Small intestine (tissue), 7 donors: ENCODE results near the gene LYPD8. TPM values are rescaled to one million over a fixed set of nuclear protein-coding genes. Genes with fewer than 3 reads are reported as not detected.

Experiments
- DNase-seq, 2 donors: peaks; one replicate each; pipeline versions ENCODE4 v3.0.0 to v3.0.0-alpha.2; 2013
- FAIRE-seq: peaks from 2 replicates; lab custom pipeline; 2012; peaks lifted over from hg19 to GRCh38; lab: Jason Lieb, UNC
- H3K27ac ChIP-seq, 3 donors: one replicate each; pipeline ENCODE4 v1.5.1; 2013; ENCODE audit warnings: low read length in 2 of 3, mild to moderate bottlenecking in 2 of 3, control low read depth in 1 of 3, inconsistent platforms in 1 of 3, low read depth in 1 of 3, moderate library complexity in 1 of 3
- H3K27me3 ChIP-seq, 3 donors: one replicate each; pipeline ENCODE4 v1.6.1; 2013; ENCODE audit warnings: low read length in 3 of 3, inconsistent platforms in 1 of 3; ENCODE audit not compliant: control insufficient read depth in 3 of 3, insufficient read depth in 3 of 3
- H3K36me3 ChIP-seq, 3 donors: one replicate each; pipeline ENCODE4 v1.6.1; 2013; ENCODE audit warnings: low read length in 3 of 3, inconsistent platforms in 1 of 3, low read depth in 1 of 3, mild to moderate bottlenecking in 1 of 3, moderate library complexity in 1 of 3; ENCODE audit not compliant: control insufficient read depth in 3 of 3, insufficient read depth in 2 of 3
- H3K4me1 ChIP-seq, 3 donors: one replicate each; pipeline ENCODE4 v1.6.1; 2013; ENCODE audit warnings: low read length in 2 of 3, inconsistent platforms in 1 of 3, low read depth in 1 of 3, mild to moderate bottlenecking in 1 of 3, moderate library complexity in 1 of 3; ENCODE audit not compliant: control insufficient read depth in 3 of 3, insufficient read depth in 2 of 3
- H3K4me3 ChIP-seq, 3 donors: one replicate each; pipeline ENCODE4 v1.5.1; 2013; ENCODE audit warnings: low read length in 3 of 3, control low read depth in 1 of 3, inconsistent platforms in 1 of 3, low read depth in 1 of 3, mild to moderate bottlenecking in 1 of 3, moderate library complexity in 1 of 3
- H3K9me3 ChIP-seq, 2 donors: one replicate each; pipeline ENCODE4 v1.6.1; 2013; ENCODE audit warnings: low read depth in 1 of 2, low read length in 1 of 2; ENCODE audit not compliant: control insufficient read depth in 2 of 2, insufficient read depth in 1 of 2
- WGBS, 3 donors: extraction: QIAGEN DNeasy Blood & Tissue Kit; methylation state at CpG; one replicate each; pipeline ENCODE4 v1.1.7; 2013; 5-methylcytosine and 5-hydroxymethylcytosine counted together
- polyA plus RNA-seq, 4 donors: library from polyadenylated mRNA; stranded (reverse) in 3 of 4; unstranded in 1 of 4; fragments of 200-250 nt in 3 of 4; fragments of 120-200 nt in 1 of 4; gene quantifications; one replicate each; pipeline versions ENCODE4 v1.2.1 to v1.2.3, GENCODE V29; 2013
- donor health status: healthy with polysubstance abuse.
- donor health status: control.
- donor health status: control.
- donor health status: Bipolar disorder and iron deficiency.
- donor health status: healthy.

Gene LYPD8
- polyA plus RNA-seq, 4 donors: 0.81 to 3.4 (median 2.4) TPM; not detected in 1

- DNase-seq (no peak), FAIRE-seq (no peak)
- H3K36me3 ChIP-seq: no peaks in the 10 kb centered on the region
- H3K4me1 ChIP-seq: no peaks in the 10 kb centered on the region
- H3K27ac ChIP-seq: no peak overlapping the region
- H3K9me3 ChIP-seq: peaks cover 0 to 23% of the 10 kb centered on the region in 2 donors
- H3K27me3 ChIP-seq: no peaks in the 10 kb centered on the region
- WGBS, 3 donors: 81 to 87% (median 82%) methylated on average over 4 of the region's 4 CpGs
- no peak overlapping the region for H3K4me3 ChIP-seq
Measured at GRCh38 chr1:248710305-248710900, 45.2 kb downstream of the LYPD8 start.

GRCh38 chr1:248704606-248705005 is 51.0 kb downstream of the LYPD8 start:
- Histone ChIP-seq H3K27me3 (no peaks in the 10 kb centered on the region), H3K27ac (peak overlapping the region in 2 of 3 donors; percentile 9 to 39), H3K36me3 (no peaks in the 10 kb centered on the region), H3K4me3 (no peak overlapping the region), H3K9me3 (peaks cover 0 to 16% of the 10 kb centered on the region in 2 donors), H3K4me1 (peaks cover 0 to 2% (median 0%) of the 10 kb centered on the region in 3 donors)
- no peak for FAIRE-seq
- WGBS, 3 donors: 14 to 58% (median 25%) methylated on average over 2 of the region's 2 CpGs
- peak; percentile 60 to 93 for DNase-seq

- DNase-seq (peak in 1 of 2 donors; percentile 25), FAIRE-seq (no peak)
- Histone ChIP-seq H3K9me3 (peaks cover 0 to 16% of the 10 kb centered on the region in 2 donors), H3K27ac (no peak overlapping the region), H3K4me3 (no peak overlapping the region), H3K4me1 (peaks cover 0 to 2% (median 0%) of the 10 kb centered on the region in 3 donors), H3K27me3 (no peaks in the 10 kb centered on the region), H3K36me3 (no peaks in the 10 kb centered on the region)
- 30 to 55% (median 41%) methylated on average over 2 of the region's 2 CpGs for WGBS, 3 donors
Measured at GRCh38 chr1:248703674-248704073, 51.9 kb downstream of the LYPD8 start.

- Histone ChIP-seq H3K36me3 (no peaks in the 10 kb centered on the region), H3K4me3 (no peak within 1 kb of the TSS), H3K27ac (no peak within 1 kb of the TSS), H3K4me1 (peaks cover 0 to 2% (median 0%) of the 10 kb centered on the region in 3 donors), H3K9me3 (peaks cover 0 to 16% of the 10 kb centered on the region in 2 donors), H3K27me3 (no peaks in the 10 kb centered on the region)
- DNase-seq (no peak), FAIRE-seq (no peak)
- WGBS, 3 donors: 65 to 82% (median 71%) methylated on average over 1 of the region's 1 CpG
Measured at GRCh38 chr1:248702714-248703113, 52.8 kb downstream of the LYPD8 start, which contains the start of gene OR14I1. OR14I1 (minus strand) TSS chr1:248702766.

GRCh38 chr1:248699099-248699498 is 56.5 kb downstream of the LYPD8 start:
- 60 to 71% (median 67%) methylated on average over 1 of the region's 1 CpG for WGBS, 3 donors
- no peak for FAIRE-seq

GRCh38 chr1:248697907-248698306 is 57.7 kb downstream of the LYPD8 start:
- no peak overlapping the region for H3K4me3 ChIP-seq
- H3K9me3 ChIP-seq: no peaks in the 10 kb centered on the region
- WGBS, 3 donors: 57 to 74% (median 66%) methylated on average over 6 of the region's 6 CpGs
- H3K27ac ChIP-seq: no peak overlapping the region
- DNase-seq (peak in 1 of 2 donors; percentile 33), FAIRE-seq (no peak)
- peaks cover 0 to 5% (median 0%) of the 10 kb centered on the region in 3 donors for H3K4me1 ChIP-seq
- no peaks in the 10 kb centered on the region for H3K36me3 ChIP-seq
- peaks cover 0 to 2% (median 0%) of the 10 kb centered on the region in 3 donors for H3K27me3 ChIP-seq

More at GRCh38 chr1:248699099-248699498, 56.5 kb downstream of the LYPD8 start:
- Histone ChIP-seq H3K9me3 (no peaks in the 10 kb centered on the region), H3K4me3 (no peak overlapping the region), H3K36me3 (no peaks in the 10 kb centered on the region), H3K4me1 (peaks cover 0 to 3% (median 0%) of the 10 kb centered on the region in 3 donors), H3K27me3 (no peaks in the 10 kb centered on the region), H3K27ac (no peak overlapping the region)
- DNase-seq: no peak

GRCh38 chr1:248696774-248697173 is 58.8 kb downstream of the LYPD8 start:
- H3K27me3 ChIP-seq: peaks cover 0 to 4% (median 0%) of the 10 kb centered on the region in 3 donors
- H3K36me3 ChIP-seq: no peaks in the 10 kb centered on the region
- no peak overlapping the region for H3K4me3 ChIP-seq
- H3K4me1 ChIP-seq: peaks cover 0 to 5% (median 0%) of the 10 kb centered on the region in 3 donors
- H3K27ac ChIP-seq: no peak overlapping the region
- WGBS, 3 donors: 84 to 93% (median 90%) methylated on average over 3 of the region's 3 CpGs
- peaks cover 1 to 6% of the 10 kb centered on the region in 2 donors for H3K9me3 ChIP-seq
- DNase-seq (no peak), FAIRE-seq (no peak)

- Histone ChIP-seq H3K4me1 (peaks cover 0 to 5% (median 0%) of the 10 kb centered on the region in 3 donors), H3K36me3 (no peaks in the 10 kb centered on the region), H3K27me3 (peaks cover 0 to 4% (median 0%) of the 10 kb centered on the region in 3 donors), H3K27ac (no peak overlapping the region), H3K4me3 (no peak overlapping the region), H3K9me3 (peaks cover 1 to 10% of the 10 kb centered on the region in 2 donors)
- no peak for FAIRE-seq
- 26 to 60% (median 39%) methylated on average over 3 of the region's 3 CpGs for WGBS, 3 donors
- DNase-seq: peak; percentile 67 to 71
Measured at GRCh38 chr1:248696261-248696660, 59.3 kb downstream of the LYPD8 start.
